HFF-Myc (cell line): ENCODE data around the gene PSMG3.

Experiments used
- DNase-seq: peaks from one replicate; pipeline ENCODE4 v3.0.0-alpha.2; 2011; ENCODE audit warnings: low read depth; ENCODE audit errors: extremely low read depth
- H3K4me3 ChIP-seq: replicated peaks from 2 replicates; pipeline ENCODE4 v1.5.1; 2011; ENCODE audit warnings: low read depth, mild to moderate bottlenecking, control low read depth, low read length
- CTCF ChIP-seq: IDR thresholded peaks from 2 replicates; pipeline ENCODE4 v1.5.1; 2012; ENCODE audit warnings: mild to moderate bottlenecking, low read depth, low read length, control low read depth; ENCODE audit errors: missing control alignments

The PSMG3 gene

GRCh38 chr7:1554333-1555045 lies 15.3 kb downstream of the PSMG3 start:
- no peak overlapping the region for H3K4me3 ChIP-seq
- TF ChIP-seq CTCF = no peak
- DNase-seq = no peak

- DNase-seq = no peak
- TF ChIP-seq CTCF = no peak
- no peak overlapping the region for H3K4me3 ChIP-seq
Measured at GRCh38 chr7:1553512-1554210, 16.2 kb downstream of the PSMG3 start.

GRCh38 chr7:1552200-1552599 lies 17.6 kb downstream of the PSMG3 start:
- no peak overlapping the region for H3K4me3 ChIP-seq
- no peak for DNase-seq
- TF ChIP-seq CTCF = no peak

GRCh38 chr7:1550846-1551155 lies 19.0 kb downstream of the PSMG3 start:
- no peak overlapping the region for H3K4me3 ChIP-seq
- no peak for DNase-seq
- TF ChIP-seq CTCF = no peak

GRCh38 chr7:1550005-1550845 lies 19.6 kb downstream of the PSMG3 start:
- TF ChIP-seq CTCF = no peak
- H3K4me3 ChIP-seq = no peak overlapping the region
- no peak for DNase-seq

GRCh38 chr7:1549357-1550004 lies 20.4 kb downstream of the PSMG3 start:
- no peak for TF ChIP-seq CTCF
- DNase-seq = no peak
- H3K4me3 ChIP-seq = no peak overlapping the region
